Prostate gland (tissue), 2 donors: ENCODE results near the gene RAD51B.

Experiments used
- POLR2A ChIP-seq: fragments of 450-650 bp; IDR thresholded peaks from one replicate; pipeline ENCODE4 v1.6.1; 2016; ENCODE audit warnings: antibody characterized with exemption, mild to moderate bottlenecking
- POLR2AphosphoS5 ChIP-seq: sonication (generic); formaldehyde crosslinking; IDR thresholded peaks from one replicate; pipeline ENCODE4 v1.6.1; 2017; ENCODE audit warnings: antibody characterized with exemption
- TF ChIP-seq, protein P1 (sequence below), 4 experiments: fragments of 200-600 bp in 2 of 4; fragments of 450-650 bp in 2 of 4; sonication (generic) in 2 of 4; IDR thresholded peaks; 1 replicate in 3 of 4; 2 replicates in 1 of 4; pipeline ENCODE4 v1.5.1; 2016 to 2019; ENCODE audit warnings: antibody characterized with exemption in 4 of 4, mild to moderate bottlenecking in 2 of 4, moderate library complexity in 2 of 4

DNA sequence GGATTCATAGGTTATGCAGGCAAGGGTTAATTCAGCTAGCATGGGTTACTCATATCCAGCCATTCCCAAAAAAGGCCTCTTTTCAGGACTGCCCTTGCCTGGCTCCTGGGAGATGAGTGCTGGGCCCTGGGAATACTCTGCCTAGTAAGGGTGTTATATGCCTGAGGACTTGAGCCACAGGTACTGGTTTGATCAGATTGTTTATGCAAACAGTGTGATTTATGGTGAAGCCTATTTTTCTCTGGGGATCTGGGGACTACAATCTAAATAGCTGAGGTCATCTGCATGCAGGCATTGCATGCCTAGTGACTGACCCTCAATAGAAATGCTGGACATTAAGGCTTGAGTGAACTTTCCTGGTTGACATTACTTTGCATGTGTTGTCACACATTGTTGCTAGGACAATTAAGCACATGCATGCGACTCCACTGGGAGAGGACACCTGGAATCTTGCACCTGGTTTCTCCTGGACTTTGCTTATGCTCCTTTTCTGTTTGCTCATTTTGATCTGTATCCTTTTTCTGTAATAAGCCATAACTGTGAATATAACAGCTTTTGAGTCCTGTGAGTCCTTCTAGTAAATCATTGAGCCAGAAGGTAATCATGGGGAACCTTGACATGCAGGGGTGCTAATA, 73.0 kb downstream of the RAD51B start:
- TF ChIP-seq POLR2AphosphoS5 (no peak), POLR2A (no peak)
- TF ChIP-seq, protein P1, sequence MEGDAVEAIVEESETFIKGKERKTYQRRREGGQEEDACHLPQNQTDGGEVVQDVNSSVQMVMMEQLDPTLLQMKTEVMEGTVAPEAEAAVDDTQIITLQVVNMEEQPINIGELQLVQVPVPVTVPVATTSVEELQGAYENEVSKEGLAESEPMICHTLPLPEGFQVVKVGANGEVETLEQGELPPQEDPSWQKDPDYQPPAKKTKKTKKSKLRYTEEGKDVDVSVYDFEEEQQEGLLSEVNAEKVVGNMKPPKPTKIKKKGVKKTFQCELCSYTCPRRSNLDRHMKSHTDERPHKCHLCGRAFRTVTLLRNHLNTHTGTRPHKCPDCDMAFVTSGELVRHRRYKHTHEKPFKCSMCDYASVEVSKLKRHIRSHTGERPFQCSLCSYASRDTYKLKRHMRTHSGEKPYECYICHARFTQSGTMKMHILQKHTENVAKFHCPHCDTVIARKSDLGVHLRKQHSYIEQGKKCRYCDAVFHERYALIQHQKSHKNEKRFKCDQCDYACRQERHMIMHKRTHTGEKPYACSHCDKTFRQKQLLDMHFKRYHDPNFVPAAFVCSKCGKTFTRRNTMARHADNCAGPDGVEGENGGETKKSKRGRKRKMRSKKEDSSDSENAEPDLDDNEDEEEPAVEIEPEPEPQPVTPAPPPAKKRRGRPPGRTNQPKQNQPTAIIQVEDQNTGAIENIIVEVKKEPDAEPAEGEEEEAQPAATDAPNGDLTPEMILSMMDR (IDR thresholded peaks at IDR 0.05), result no peak
